NCI-H460 (cell line): Measurements from ENCODE around the gene TEX12. TPM values are rescaled to one million over a fixed set of nuclear protein-coding genes. Genes with fewer than 3 reads are reported as not detected.

Experiments
- DNase-seq: peaks from one replicate; pipeline ENCODE4 v3.0.0-alpha.2; 2016; ENCODE audit warnings: low read depth; ENCODE audit errors: extremely low read depth
- small RNA-seq, 2 experiments: library from RNA; depleted of rRNA; stranded (forward); fragments of <200 nt; gene quantifications; one replicate each; pipeline ENCODE3, GENCODE V24; 2014
- total RNA-seq: library from RNA; depleted of rRNA; stranded (reverse); fragments of >200 nt; shearing (Covaris generic); gene quantifications from 2 replicates; pipeline ENCODE4 v1.2.3, GENCODE V29; 2014; rRNA removed

The TEX12 gene
- total RNA-seq, 1 experiment from 2014 or later = 0.10 TPM

DNA sequence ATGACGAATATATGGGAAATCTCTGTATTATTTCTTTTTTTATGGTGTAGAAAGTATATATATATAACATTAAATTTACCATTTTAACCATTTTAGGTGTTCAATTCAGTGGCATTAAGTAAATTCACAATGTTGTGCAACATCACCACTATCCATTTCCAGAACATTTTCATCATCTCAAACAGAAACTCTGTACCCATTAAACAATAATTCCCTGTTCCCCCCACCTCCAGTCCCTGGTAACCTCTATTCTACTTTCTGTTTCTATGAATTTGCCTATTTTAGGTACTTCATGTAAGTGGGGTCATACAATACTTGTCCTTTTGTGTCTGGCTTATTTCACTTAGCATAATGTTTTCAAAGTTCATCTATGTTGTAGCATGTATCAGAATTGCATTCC lies 43.7 kb downstream of the TEX12 start:
- DNase-seq = no peak

DNA sequence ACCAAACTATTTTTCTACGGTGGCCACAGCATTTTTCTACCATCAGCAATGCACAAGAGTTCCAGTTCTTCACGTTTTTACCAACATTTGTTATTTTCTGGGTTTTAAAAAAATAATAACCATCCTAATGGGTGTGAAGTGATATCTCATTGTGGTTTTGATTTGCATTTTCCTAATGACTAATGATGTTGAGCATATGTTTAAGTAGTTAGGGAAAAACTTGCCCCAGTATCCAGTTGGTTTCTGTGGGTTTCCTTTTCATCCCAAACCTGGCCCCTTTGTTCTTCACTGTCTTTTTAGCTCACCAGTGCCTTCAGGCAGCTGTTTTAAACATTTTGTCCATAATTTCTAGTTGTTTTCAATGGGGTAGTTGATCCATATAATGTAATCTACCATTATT lies 44.4 kb downstream of the TEX12 start:
- no peak for DNase-seq

DNA sequence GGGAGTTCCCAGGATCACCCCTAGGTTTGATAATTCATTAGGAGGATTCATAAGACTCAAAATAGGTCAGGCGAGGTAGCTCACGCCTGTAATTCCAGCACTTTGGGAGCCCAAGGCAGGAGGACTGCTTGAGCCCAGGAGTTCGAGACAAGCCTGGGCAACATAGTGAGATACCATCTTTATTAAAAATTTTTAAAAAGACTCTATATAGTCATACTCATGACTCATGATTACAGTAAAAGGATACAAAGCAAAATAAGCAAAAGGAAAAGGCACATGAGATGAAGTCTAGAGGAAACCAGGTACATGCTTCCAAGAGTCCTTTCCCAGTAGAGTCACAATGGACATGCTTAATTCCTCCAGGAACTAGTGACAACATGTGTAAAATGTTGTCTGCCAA lies 45.1 kb downstream of the TEX12 start:
- DNase-seq = no peak

DNA sequence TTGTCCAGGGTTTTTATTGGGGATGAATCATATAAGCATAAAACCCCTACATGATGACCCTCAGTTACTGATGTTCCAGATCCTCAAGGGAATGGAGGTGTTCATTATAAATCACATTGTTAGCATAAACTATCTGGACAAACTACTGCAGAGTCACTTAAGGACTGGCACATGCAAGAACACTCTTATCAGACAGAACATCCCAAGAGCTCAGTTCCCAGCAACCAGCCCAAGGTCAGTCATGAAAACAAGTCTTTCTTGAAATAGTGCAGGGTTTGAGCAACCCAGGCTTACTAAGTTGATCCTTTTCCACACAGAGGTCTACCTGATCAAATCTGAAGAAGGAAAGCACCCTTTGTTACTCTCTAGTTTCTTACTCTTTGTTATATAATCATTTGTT lies 45.5 kb downstream of the TEX12 start:
- DNase-seq = no peak

DNA sequence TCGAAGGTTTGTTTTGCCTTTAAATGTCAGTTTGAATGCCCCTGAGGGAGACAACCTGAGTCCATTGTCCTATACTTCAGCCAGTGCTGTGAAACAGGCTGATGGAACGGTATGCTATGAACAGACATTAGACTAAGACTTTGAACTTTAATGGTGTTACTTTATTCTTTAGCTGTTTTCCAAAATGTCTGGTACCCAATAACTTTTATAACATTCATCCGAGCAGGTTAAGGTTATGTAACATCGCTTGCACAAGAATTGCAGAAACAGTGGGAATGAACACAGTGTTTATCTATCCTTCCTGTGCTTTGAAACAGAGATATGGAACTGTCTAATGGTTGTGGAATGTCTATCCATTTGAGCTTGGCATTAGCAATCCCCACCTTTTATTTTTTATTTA lies 46.6 kb downstream of the TEX12 start:
- no peak for DNase-seq

DNA sequence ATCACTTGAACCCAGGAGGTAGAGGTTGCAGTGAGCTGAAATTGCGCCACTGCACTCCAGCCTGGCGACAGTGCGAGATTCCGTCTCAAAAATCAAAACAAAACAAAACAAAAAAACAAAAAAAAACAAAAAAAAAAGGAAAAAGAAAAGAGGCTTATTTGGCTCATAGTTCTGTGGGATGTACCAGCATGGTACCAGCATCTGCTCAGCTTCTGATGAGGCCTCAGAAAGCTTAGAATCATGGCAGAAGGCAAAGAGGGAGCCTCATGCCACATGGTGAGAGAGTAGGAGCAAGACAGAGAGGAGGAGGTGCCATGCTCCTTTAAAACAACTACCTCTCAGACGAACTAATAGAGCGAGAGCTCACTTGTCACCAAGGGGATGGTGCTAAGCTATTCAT lies 48.4 kb downstream of the TEX12 start:
- no peak for DNase-seq

DNA sequence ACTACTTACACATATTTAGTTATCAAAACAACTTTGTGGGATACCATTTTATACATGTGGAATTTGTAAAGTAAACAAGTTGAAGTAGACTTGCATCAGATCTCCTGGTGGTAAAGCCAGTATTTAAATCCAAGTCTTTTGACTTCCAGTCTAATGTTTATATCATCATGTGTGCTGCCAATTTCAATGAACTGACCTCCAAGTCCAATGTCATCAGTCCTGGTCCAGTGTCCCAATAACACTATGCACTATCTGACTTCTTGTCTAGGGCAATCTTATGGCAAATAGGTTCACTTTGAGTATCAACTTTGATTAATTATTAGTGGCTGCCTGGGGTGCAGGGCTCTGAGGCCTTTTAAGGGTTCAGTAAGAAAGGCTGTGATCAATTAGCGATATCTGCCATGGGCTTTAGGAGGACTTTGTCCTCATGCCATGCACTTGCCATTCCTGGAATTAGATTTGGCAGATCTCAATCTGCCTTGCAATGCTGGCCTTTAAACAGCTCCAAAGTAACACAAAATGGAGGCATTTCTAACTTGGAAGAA lies 49.5 kb downstream of the TEX12 start:
- peak; percentile 44 for DNase-seq

DNA sequence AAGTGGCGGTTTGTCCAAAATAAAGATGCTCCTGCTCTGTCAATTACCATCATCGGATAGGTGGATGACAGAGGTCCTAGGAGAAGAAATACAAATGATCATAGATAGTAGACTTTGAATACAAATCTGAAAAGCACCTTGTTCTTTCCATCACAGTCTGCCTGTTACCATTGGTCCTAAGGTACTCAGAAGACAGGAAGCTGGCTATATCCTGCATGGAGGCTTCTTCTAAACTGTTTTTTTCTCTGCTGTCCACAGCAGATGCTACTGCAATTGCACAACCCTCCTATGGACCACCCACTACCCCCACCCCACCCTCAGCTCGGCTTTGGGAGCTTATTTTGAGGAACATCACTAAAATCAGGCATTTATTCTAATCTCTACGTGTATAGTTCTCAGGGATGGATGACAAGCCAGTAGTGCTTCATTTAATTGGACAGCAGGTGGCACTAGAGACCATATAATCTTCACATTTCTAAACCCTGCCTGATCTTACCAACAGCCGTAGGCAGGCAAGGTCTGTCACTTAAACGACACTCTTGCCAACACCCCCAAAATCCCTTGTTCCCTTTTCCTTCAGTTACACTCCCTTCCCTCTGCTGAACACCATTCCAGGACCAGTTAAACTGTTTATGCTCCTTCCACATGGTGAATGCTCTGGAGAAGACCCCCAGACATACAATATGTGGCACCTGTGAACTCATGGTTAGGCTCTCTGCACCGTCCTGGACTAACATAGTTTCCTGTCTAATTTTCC lies 52.5 kb downstream of the TEX12 start:
- DNase-seq = peak; percentile 73

DNA sequence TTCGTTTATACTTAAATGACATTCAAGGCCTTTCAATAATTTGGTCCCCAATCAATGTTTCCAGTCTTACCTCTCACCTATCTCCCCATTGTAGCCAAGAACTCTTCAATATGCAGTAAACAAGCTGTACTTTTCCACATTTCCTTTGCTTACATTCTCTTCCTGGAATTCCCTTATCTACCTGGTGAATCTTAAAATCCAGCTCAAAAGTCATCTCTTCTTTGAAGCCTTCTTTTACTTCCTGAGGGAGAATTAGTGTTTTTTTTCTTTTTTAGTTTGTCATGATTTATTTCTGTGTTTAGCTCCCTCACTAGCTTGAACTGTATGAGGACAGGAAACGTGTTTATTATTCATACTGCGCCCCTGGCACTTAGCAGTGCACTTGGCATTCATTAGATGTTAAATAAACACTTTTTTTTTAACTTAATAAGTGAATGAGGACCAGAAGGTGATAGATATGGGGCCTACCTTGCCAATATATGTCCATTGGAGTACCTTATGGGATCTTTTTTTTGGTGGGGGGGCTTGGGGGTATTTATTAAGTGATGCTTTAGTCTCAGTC lies 54.2 kb downstream of the TEX12 start:
- DNase-seq = no peak

Small RNAs within 50 kb of the gene (small RNA-seq; reads per million reads assigned to genes)
- 0 reads per million in 2 experiments for gene MRPS36P4

Other genes with a start within 250 kb of the TEX12 start
- 0.25 TPM in 1 of 2 replicates, not detected in the other for gene C11orf52, start 248.5 kb upstream of the TEX12 start, total RNA-seq
- gene DIXDC1, start 230.0 kb upstream of the TEX12 start, total RNA-seq = 6.3 and 7.4 TPM in 2 replicates
- gene DLAT, start 142.0 kb upstream of the TEX12 start, total RNA-seq = 57.8 and 59.1 TPM in 2 replicates
- gene PIH1D2, start 93.4 kb upstream of the TEX12 start, total RNA-seq = 1.8 and 2.8 TPM in 2 replicates
- 19.5 and 20.3 TPM in 2 replicates for gene NKAPD1, start 93.1 kb upstream of the TEX12 start, total RNA-seq
- gene TIMM8B, start 80.6 kb upstream of the TEX12 start, total RNA-seq = 63.3 and 69.5 TPM in 2 replicates
- 143 and 152 TPM in 2 replicates for gene SDHD, start 80.5 kb upstream of the TEX12 start, total RNA-seq
- 4.2 and 6.0 TPM in 2 replicates for gene IL18, start 3.3 kb upstream of the TEX12 start, total RNA-seq
- gene BCO2, start 8.1 kb downstream of the TEX12 start, total RNA-seq = 0.50 and 1.0 TPM in 2 replicates
- 73.7 and 86.2 TPM in 2 replicates for gene PTS, start 59.1 kb downstream of the TEX12 start, total RNA-seq
- gene PLET1, start 93.5 kb downstream of the TEX12 start, total RNA-seq = not detected in 2 replicates